B cell (primary cell): Measurements from ENCODE around the gene BHMT2. TPM values are rescaled to one million over a fixed set of nuclear protein-coding genes. Genes with fewer than 3 reads are reported as not detected.

Experiments
- ATAC-seq: fragments of 200-7000 bp; cut with Tn5 transposase; one replicate; pipeline ENCODE4 v1.10.0; 2021; ENCODE audit warnings: low read depth, mild to moderate bottlenecking, moderate number of reproducible peaks, moderate library complexity
- CTCF ChIA-PET: fragments of 350-600 bp; sonication (Branson Sonifier 250); formaldehyde crosslinking; loops from one replicate; lab custom pipeline; 2021; ENCODE audit warnings: antibody characterized with exemption, inconsistent platforms; lab: Charles Lee
- POLR2A ChIA-PET: fragments of 350-600 bp; sonication (Branson Sonifier 250); formaldehyde crosslinking; loops from one replicate; lab custom pipeline; 2021; ENCODE audit warnings: antibody characterized with exemption; lab: Charles Lee
- DNase-seq: peaks from one replicate; pipeline ENCODE4 v3.0.0; 2013
- H2AFZ ChIP-seq: 2 replicates; pipeline ENCODE4 v1.6.1; 2012; ENCODE audit warnings: mild to moderate bottlenecking, low read depth, low read length; ENCODE audit not compliant: insufficient read depth, poor library complexity, severe bottlenecking
- H3K27ac ChIP-seq, 2 donors: 1 replicate in 1 of 2; 2 replicates in 1 of 2; pipeline ENCODE4 v1.5.1; 2012 to 2013; ENCODE audit warnings: low read length in 2 of 2, mild to moderate bottlenecking in 2 of 2, moderate library complexity in 1 of 2
- H3K27me3 ChIP-seq, 4 experiments: fragments of 200-600 bp in 1 of 4; sonication (generic) in 1 of 4; replicated peaks in 1 of 4; 1 replicate in 2 of 4; 2 replicates in 2 of 4; pipeline versions ENCODE4 v1.6.1 to v1.7.0; 2013 to 2016; ENCODE audit warnings: low read length in 3 of 4, mild to moderate bottlenecking in 2 of 4, mixed read lengths in 1 of 4, moderate library complexity in 1 of 4; ENCODE audit not compliant: insufficient read depth in 4 of 4, control insufficient read depth in 3 of 4; ENCODE audit errors: control extremely low read depth in 1 of 4
- H3K36me3 ChIP-seq, 2 experiments: replicated peaks in 1 of 2; 1 replicate in 1 of 2; 2 replicates in 1 of 2; pipeline versions ENCODE4 v1.6.1 to v1.7.1; 2013; ENCODE audit warnings: low read length in 1 of 2; ENCODE audit not compliant: insufficient read depth in 2 of 2, control insufficient read depth in 1 of 2; ENCODE audit errors: control extremely low read depth in 1 of 2, extremely low read depth in 1 of 2
- H3K4me1 ChIP-seq, 2 donors: fragments of 200-600 bp in 1 of 2; sonication (generic) in 1 of 2; 1 replicate in 1 of 2; 2 replicates in 1 of 2; pipeline versions ENCODE4 v1.5.1 to v1.6.1; 2013 to 2017; ENCODE audit warnings: low read length in 2 of 2; ENCODE audit not compliant: control insufficient read depth in 2 of 2, insufficient read depth in 2 of 2
- H3K4me2 ChIP-seq: replicated peaks from 2 replicates; pipeline ENCODE3; 2012; ENCODE audit warnings: mild to moderate bottlenecking, low read depth, low read length; ENCODE audit not compliant: poor library complexity, severe bottlenecking
- H3K4me3 ChIP-seq, 5 experiments: fragments of 200-600 bp in 1 of 5; sonication (generic) in 1 of 5; 1 replicate in 3 of 5; 2 replicates in 2 of 5; pipeline versions ENCODE4 v1.5.1 to v1.7.0; 2011 to 2016; ENCODE audit warnings: low read length in 4 of 5, mild to moderate bottlenecking in 4 of 5, low read depth in 2 of 5, control low read depth in 1 of 5, moderate library complexity in 1 of 5; ENCODE audit not compliant: insufficient read depth in 1 of 5; ENCODE audit errors: control extremely low read depth in 1 of 5, extremely low read depth in 1 of 5
- H3K79me2 ChIP-seq: fragments of 200-600 bp; sonication (generic); one replicate; pipeline ENCODE4 v1.6.0; 2016; ENCODE audit warnings: low read length; ENCODE audit not compliant: control insufficient read depth, insufficient read depth
- H3K9ac ChIP-seq: fragments of 200-600 bp; sonication (generic); 2 replicates; pipeline ENCODE4 v1.6.1; 2017; ENCODE audit warnings: mild to moderate bottlenecking, low read length, moderate library complexity
- H3K9me3 ChIP-seq, 3 donors: one replicate each; pipeline versions ENCODE4 v1.6.1 to v1.7.1; 2013; ENCODE audit warnings: low read length in 2 of 3; ENCODE audit not compliant: control insufficient read depth in 2 of 3, insufficient read depth in 1 of 3; ENCODE audit errors: control extremely low read depth in 1 of 3
- H4K20me1 ChIP-seq: 2 replicates; pipeline ENCODE4 v1.6.0; 2012; ENCODE audit warnings: mild to moderate bottlenecking, low read length; ENCODE audit not compliant: insufficient read depth, control insufficient read depth, poor library complexity, severe bottlenecking
- H3K27ac Mint-ChIP-seq: one replicate; pipeline ENCODE4 v1.8.0; 2021; ENCODE audit warnings: mixed read lengths
- H3K27me3 Mint-ChIP-seq: one replicate; pipeline ENCODE4 v1.8.0; 2021; ENCODE audit warnings: mixed read lengths
- H3K4me1 Mint-ChIP-seq: one replicate; pipeline ENCODE4 v1.8.0; 2021; ENCODE audit warnings: mixed read lengths
- H3K4me3 Mint-ChIP-seq: one replicate; pipeline ENCODE4 v1.8.0; 2021; ENCODE audit warnings: mixed read lengths
- H3K9me3 Mint-ChIP-seq: one replicate; pipeline ENCODE4 v1.8.0; 2022; ENCODE audit warnings: mixed read lengths; ENCODE audit not compliant: insufficient read depth
- EZH2 ChIP-seq: IDR thresholded peaks from 2 replicates; pipeline ENCODE4 v1.6.1; 2012; ENCODE audit warnings: borderline replicate concordance, low read depth, mild to moderate bottlenecking, moderate library complexity, low read length; ENCODE audit not compliant: insufficient read depth, poor library complexity, severe bottlenecking
- WGBS: methylation state at CpG from one replicate; pipeline ENCODE4 v1.1.5; 2013; ENCODE audit warnings: missing lambda C conversion rate; ENCODE audit not compliant: insufficient coverage; 5-methylcytosine and 5-hydroxymethylcytosine counted together
- intact Hi-C: fragments of 100-400 bp; cut with micrococcal nuclease; formaldehyde crosslinking; loops from one replicate; pipeline ENCODE4 v1.10.0; 2022
- polyA plus RNA-seq: library from polyadenylated mRNA; depleted of rRNA; stranded (reverse); fragments of >200 nt; gene quantifications from 2 replicates; pipeline ENCODE4 v1.2.3, GENCODE V29; 2012
- total RNA-seq, 2 donors: library from RNA; stranded (reverse); fragments of 120-200 nt in 1 of 2; gene quantifications; 1 replicate in 1 of 2; 2 replicates in 1 of 2; pipeline versions ENCODE4 v1.2.3 to v1.2.4, GENCODE V29; 2013 to 2022
- TF ChIP-seq, protein P1 (sequence below): fragments of 200-600 bp; IDR thresholded peaks from one replicate; pipeline ENCODE4 v1.8.0; 2022; ENCODE audit warnings: antibody characterized with exemption, mild to moderate bottlenecking

BHMT2 gene
- total and polyA plus RNA-seq, 2 donors (not counting 1 experiment from before 2014, with no cell fraction given), result not detected

DNA sequence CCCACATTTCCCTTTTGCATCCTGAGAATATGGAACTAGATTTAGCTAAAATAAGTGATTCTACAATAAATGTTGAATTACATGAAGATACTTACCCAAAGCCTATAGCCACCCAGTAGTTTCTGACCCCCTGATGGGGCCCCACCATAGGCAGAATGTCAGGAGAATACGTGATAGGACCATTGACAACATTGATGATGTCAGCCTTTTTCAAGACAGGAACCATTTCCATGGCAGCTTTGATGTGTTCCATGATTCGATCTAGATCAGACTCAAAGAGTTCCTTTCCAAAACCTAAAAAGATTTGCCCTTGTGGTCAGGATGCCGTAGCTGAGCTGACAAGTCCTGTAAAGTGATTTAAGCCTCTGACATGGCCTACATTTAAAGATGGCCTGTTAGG is 27.4 kb upstream of the BHMT2 start:
- Histone ChIP-seq H4K20me1 (no peaks in the 10 kb centered on the region), H3K9ac (no peak overlapping the region), H3K4me3 (no peak overlapping the region), H3K4me2 (no peak overlapping the region), H2AFZ (no peak overlapping the region), H3K36me3 (no peaks in the 10 kb centered on the region), H3K79me2 (no peaks in the 10 kb centered on the region), H3K27ac (no peak overlapping the region), H3K27me3 (no peaks in the 10 kb centered on the region), H3K9me3 (peaks cover 0 to 6% (median 0%) of the 10 kb centered on the region in 3 donors), H3K4me1 (no peaks in the 10 kb centered on the region)
- ChIA-PET POLR2A (no interaction called here), CTCF (interaction anchor here (1.3 kb wide), 1 partner anchor 22 kb away, joined by 4 read pairs; no protein-coding TSS in a partner anchor)
- TF ChIP-seq, protein P1, sequence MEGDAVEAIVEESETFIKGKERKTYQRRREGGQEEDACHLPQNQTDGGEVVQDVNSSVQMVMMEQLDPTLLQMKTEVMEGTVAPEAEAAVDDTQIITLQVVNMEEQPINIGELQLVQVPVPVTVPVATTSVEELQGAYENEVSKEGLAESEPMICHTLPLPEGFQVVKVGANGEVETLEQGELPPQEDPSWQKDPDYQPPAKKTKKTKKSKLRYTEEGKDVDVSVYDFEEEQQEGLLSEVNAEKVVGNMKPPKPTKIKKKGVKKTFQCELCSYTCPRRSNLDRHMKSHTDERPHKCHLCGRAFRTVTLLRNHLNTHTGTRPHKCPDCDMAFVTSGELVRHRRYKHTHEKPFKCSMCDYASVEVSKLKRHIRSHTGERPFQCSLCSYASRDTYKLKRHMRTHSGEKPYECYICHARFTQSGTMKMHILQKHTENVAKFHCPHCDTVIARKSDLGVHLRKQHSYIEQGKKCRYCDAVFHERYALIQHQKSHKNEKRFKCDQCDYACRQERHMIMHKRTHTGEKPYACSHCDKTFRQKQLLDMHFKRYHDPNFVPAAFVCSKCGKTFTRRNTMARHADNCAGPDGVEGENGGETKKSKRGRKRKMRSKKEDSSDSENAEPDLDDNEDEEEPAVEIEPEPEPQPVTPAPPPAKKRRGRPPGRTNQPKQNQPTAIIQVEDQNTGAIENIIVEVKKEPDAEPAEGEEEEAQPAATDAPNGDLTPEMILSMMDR, result no peak
- TF ChIP-seq EZH2, result no peak
- peaks cover 11% of the 10 kb centered on the region for H3K27me3 Mint-ChIP-seq
- ATAC-seq (no peak), DNase-seq (no peak)
- H3K27ac Mint-ChIP-seq, result no peak overlapping the region
- intact Hi-C loops, result no loop called here
- 88% methylated on average over 3 of the region's 3 CpGs for WGBS
- no peak overlapping the region for H3K4me3 Mint-ChIP-seq
- H3K9me3 Mint-ChIP-seq, result no peaks in the 10 kb centered on the region
- H3K4me1 Mint-ChIP-seq, result no peaks in the 10 kb centered on the region

DNA sequence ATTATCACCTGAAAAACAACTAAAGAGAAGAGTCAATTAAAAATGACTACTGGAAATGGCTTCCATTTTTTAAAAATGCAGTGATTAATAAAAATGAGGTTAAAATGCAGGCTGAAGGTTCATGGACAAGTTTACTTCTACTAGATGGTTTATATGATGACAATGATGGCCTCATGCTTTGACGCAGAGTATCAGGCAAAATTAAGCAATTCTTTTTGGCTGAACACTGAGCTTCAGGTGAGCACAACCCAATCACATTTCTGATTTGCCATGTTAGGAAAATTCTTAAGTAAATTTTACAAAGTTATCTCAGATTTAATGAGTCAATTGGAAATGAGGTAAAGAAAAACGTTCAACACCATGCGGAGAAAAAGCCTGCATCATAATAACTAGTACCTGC is 22.4 kb upstream of the BHMT2 start:
- Histone ChIP-seq H2AFZ (no peak overlapping the region), H4K20me1 (no peaks in the 10 kb centered on the region), H3K4me2 (no peak overlapping the region), H3K79me2 (no peaks in the 10 kb centered on the region), H3K4me3 (no peak overlapping the region), H3K9me3 (peaks cover 0 to 4% (median 3%) of the 10 kb centered on the region in 3 donors), H3K36me3 (no peaks in the 10 kb centered on the region), H3K27me3 (no peaks in the 10 kb centered on the region), H3K4me1 (no peaks in the 10 kb centered on the region), H3K9ac (no peak overlapping the region), H3K27ac (no peak overlapping the region)
- H3K27ac Mint-ChIP-seq, result no peak overlapping the region
- ChIA-PET POLR2A (no interaction called here), CTCF (interaction anchor here (0.8 kb wide), 1 partner anchor 22 kb away, joined by 4 read pairs; no protein-coding TSS in a partner anchor)
- 100% methylated on average over 1 of the region's 3 CpGs for WGBS
- H3K4me3 Mint-ChIP-seq, result no peak overlapping the region
- H3K9me3 Mint-ChIP-seq, result no peaks in the 10 kb centered on the region
- ATAC-seq (no peak), DNase-seq (no peak)
- TF ChIP-seq EZH2, result no peak
- TF ChIP-seq, protein P1, result no peak
- intact Hi-C loops, result no loop called here
- H3K4me1 Mint-ChIP-seq, result no peaks in the 10 kb centered on the region
- peaks cover 12% of the 10 kb centered on the region for H3K27me3 Mint-ChIP-seq
